Panc1 (cell line): ENCODE measurements around the gene MYH10. TPM values are rescaled to one million over a fixed set of nuclear protein-coding genes. Genes with fewer than 3 reads are reported as not detected.
"Not testable (repeated sequence)": the region's sequence is repeated elsewhere in the genome, so short reads cannot be mapped to it uniquely, and the experiment has no call there.

Source experiments
- ATAC-seq: fragments of 200-7000 bp; cut with Tn5 transposase; 2 replicates; pipeline ENCODE4 v1.9.1; 2020; ENCODE audit warnings: mild to moderate bottlenecking, moderate library complexity
- BruUV-seq: library from RNA; stranded (reverse); fragments of 400-500 nt; replicated peaks from 2 replicates; lab custom pipeline; 2021; lab: Mats Ljungman, UMichigan
- CTCF ChIA-PET: fragments of 300-600 bp; sonication (Branson Sonifier 250); formaldehyde crosslinking; loops from one replicate; lab custom pipeline; 2022; ENCODE audit warnings: antibody characterized with exemption; lab: Charles Lee
- POLR2A ChIA-PET: fragments of 300-600 bp; sonication (Branson Sonifier 250); formaldehyde crosslinking; loops from one replicate; lab custom pipeline; 2022; ENCODE audit warnings: antibody characterized with exemption; lab: Charles Lee
- DNase-seq: peaks from one replicate; pipeline ENCODE4 v3.0.0-alpha.2; 2010; ENCODE audit warnings: low read depth, low spot score
- H3K27ac ChIP-seq: 2 replicates; pipeline ENCODE4 v1.5.1; 2011; ENCODE audit warnings: mild to moderate bottlenecking, low read length, inconsistent platforms
- H3K27me3 ChIP-seq: fragments of 200-500 bp; sonication (Bioruptor generic); 2 replicates; pipeline ENCODE4 v1.6.0; 2014; ENCODE audit warnings: low read length, inconsistent platforms; ENCODE audit not compliant: control insufficient read depth, insufficient read depth
- H3K36me3 ChIP-seq: fragments of 200-500 bp; sonication (Bioruptor generic); 2 replicates; pipeline ENCODE4 v1.5.1; 2014; ENCODE audit warnings: inconsistent platforms, mild to moderate bottlenecking, low read length, moderate library complexity; ENCODE audit not compliant: control insufficient read depth, insufficient read depth
- H3K4me1 ChIP-seq: 2 replicates; pipeline ENCODE4 v1.5.1; 2011; ENCODE audit warnings: inconsistent platforms, mild to moderate bottlenecking, low read length, moderate library complexity; ENCODE audit not compliant: control insufficient read depth, insufficient read depth
- H3K4me3 ChIP-seq, 2 experiments: 2 replicates each; pipeline ENCODE4 v1.5.1; 2011 to 2012; ENCODE audit warnings: low read depth in 2 of 2, low read length in 2 of 2, mild to moderate bottlenecking in 2 of 2, inconsistent platforms in 1 of 2, moderate library complexity in 1 of 2
- H3K9me3 ChIP-seq: fragments of 200-500 bp; sonication (Bioruptor generic); 2 replicates; pipeline ENCODE4 v1.5.1; 2014; ENCODE audit warnings: low read depth, mild to moderate bottlenecking, inconsistent platforms, low read length, moderate library complexity; ENCODE audit not compliant: control insufficient read depth, insufficient read depth
- POLR2AphosphoS5 ChIP-seq: IDR thresholded peaks from 2 replicates; pipeline ENCODE4 v1.6.1; 2012; ENCODE audit warnings: mild to moderate bottlenecking, low read depth, low read length, moderate library complexity
- SIN3A ChIP-seq: IDR thresholded peaks from 2 replicates; pipeline ENCODE4 v1.6.1; 2012; ENCODE audit warnings: low read depth, mild to moderate bottlenecking, low read length, moderate library complexity, borderline replicate concordance; ENCODE audit not compliant: insufficient read depth
- TCF7L2 ChIP-seq: IDR thresholded peaks from 2 replicates; pipeline ENCODE4 v1.6.1; 2011; ENCODE audit warnings: mild to moderate bottlenecking, low read depth, low read length, inconsistent platforms
- in situ Hi-C: cut with HindIII; loops from 2 replicates; pipeline ENCODE4 v1.10.0; 2016; ENCODE audit warnings: low sequenced_read_pairs, low pct_unique_long_range_greater_than_20kb
- intact Hi-C: fragments of 100-400 bp; cut with micrococcal nuclease; formaldehyde crosslinking; loops from one replicate; pipeline ENCODE4 v1.10.0; 2022; ENCODE audit not compliant: unreplicated experiment
- total RNA-seq: library from RNA; stranded (reverse); gene quantifications from one replicate; pipeline ENCODE4 v1.2.1, GENCODE V29; 2021; ENCODE audit not compliant: unreplicated experiment
- TF ChIP-seq, protein P1 (sequence below): fragments of 450-650 bp; IDR thresholded peaks from 2 replicates; pipeline ENCODE4 v1.5.1; 2017; ENCODE audit warnings: mild to moderate bottlenecking
- TF ChIP-seq, protein P2 (sequence below), 2 experiments: IDR thresholded peaks; 2 replicates each; pipeline ENCODE4 v1.6.1; 2011 to 2012; ENCODE audit warnings: low read depth in 2 of 2, control low read depth in 1 of 2, low read length in 1 of 2, mild to moderate bottlenecking in 1 of 2, moderate library complexity in 1 of 2; ENCODE audit not compliant: insufficient read depth in 1 of 2

MYH10 gene
- total RNA-seq, 1 experiment from 2014 or later, result 36.5 TPM

DNA sequence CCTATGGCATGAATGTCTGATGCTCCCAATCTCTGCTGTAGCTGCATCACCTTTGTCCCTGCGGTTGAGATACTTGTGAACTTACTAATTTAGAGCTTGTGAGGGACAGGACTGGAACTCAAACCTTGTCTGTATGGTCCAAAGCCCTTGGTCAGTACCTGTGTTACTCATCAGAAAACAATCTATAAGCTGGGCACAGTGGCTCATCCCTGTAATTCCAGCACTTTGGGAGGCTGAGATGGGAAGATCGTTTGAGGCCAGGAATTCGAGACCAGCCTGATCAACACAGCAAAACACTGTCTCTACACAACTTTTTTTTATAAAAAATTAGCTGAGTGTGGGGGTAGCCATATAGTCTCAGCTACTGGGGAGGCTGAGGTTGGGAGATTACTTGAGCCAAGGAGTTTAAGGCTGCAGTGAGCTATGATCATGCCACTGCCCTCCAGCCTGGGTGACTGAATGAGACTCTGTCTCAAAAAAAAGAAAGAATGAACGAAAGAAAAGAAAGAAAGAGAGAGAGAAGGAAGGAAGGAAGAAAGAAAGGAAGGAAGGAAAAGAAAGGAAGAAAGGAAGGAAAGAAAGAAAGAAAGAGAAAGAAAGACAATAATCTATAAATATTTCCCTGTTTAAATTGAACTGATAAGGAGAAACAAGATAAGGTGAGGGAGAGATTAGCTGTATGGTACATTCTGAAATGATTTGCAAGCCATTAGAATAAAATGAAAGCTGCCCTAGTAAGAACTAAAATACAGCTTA, 31.7 kb upstream of the MYH10 start:
- Histone ChIP-seq H3K4me1 (no peaks in the 10 kb centered on the region), H3K27me3 (no peaks in the 10 kb centered on the region), H3K27ac (no peak overlapping the region), H3K4me3 (no peak overlapping the region), H3K9me3 (no peaks in the 10 kb centered on the region), H3K36me3 (no peaks in the 10 kb centered on the region)
- no peak for ATAC-seq
- POLR2A ChIA-PET, result no interaction called here
- intact Hi-C loops, result no loop called here
- in situ Hi-C loops, result no loop called here
- TF ChIP-seq POLR2AphosphoS5 (no peak), SIN3A (no peak), TCF7L2 (no peak)
- TF ChIP-seq, protein P1, sequence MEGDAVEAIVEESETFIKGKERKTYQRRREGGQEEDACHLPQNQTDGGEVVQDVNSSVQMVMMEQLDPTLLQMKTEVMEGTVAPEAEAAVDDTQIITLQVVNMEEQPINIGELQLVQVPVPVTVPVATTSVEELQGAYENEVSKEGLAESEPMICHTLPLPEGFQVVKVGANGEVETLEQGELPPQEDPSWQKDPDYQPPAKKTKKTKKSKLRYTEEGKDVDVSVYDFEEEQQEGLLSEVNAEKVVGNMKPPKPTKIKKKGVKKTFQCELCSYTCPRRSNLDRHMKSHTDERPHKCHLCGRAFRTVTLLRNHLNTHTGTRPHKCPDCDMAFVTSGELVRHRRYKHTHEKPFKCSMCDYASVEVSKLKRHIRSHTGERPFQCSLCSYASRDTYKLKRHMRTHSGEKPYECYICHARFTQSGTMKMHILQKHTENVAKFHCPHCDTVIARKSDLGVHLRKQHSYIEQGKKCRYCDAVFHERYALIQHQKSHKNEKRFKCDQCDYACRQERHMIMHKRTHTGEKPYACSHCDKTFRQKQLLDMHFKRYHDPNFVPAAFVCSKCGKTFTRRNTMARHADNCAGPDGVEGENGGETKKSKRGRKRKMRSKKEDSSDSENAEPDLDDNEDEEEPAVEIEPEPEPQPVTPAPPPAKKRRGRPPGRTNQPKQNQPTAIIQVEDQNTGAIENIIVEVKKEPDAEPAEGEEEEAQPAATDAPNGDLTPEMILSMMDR, result no peak
- TF ChIP-seq, protein P2, sequence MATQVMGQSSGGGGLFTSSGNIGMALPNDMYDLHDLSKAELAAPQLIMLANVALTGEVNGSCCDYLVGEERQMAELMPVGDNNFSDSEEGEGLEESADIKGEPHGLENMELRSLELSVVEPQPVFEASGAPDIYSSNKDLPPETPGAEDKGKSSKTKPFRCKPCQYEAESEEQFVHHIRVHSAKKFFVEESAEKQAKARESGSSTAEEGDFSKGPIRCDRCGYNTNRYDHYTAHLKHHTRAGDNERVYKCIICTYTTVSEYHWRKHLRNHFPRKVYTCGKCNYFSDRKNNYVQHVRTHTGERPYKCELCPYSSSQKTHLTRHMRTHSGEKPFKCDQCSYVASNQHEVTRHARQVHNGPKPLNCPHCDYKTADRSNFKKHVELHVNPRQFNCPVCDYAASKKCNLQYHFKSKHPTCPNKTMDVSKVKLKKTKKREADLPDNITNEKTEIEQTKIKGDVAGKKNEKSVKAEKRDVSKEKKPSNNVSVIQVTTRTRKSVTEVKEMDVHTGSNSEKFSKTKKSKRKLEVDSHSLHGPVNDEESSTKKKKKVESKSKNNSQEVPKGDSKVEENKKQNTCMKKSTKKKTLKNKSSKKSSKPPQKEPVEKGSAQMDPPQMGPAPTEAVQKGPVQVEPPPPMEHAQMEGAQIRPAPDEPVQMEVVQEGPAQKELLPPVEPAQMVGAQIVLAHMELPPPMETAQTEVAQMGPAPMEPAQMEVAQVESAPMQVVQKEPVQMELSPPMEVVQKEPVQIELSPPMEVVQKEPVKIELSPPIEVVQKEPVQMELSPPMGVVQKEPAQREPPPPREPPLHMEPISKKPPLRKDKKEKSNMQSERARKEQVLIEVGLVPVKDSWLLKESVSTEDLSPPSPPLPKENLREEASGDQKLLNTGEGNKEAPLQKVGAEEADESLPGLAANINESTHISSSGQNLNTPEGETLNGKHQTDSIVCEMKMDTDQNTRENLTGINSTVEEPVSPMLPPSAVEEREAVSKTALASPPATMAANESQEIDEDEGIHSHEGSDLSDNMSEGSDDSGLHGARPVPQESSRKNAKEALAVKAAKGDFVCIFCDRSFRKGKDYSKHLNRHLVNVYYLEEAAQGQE (IDR thresholded peaks at IDR 0.05; ENCODE audit: insufficient read depth in 1 of 2, low read depth in 2 of 2, low read length in 1 of 2), result no peak
- CTCF ChIA-PET, result interaction anchor here (0.7 kb wide), 1 partner anchor 56 kb away, joined by 3 read pairs; no protein-coding TSS in a partner anchor
- DNase-seq, result no peak
- no TSS peak for BruUV-seq

DNA sequence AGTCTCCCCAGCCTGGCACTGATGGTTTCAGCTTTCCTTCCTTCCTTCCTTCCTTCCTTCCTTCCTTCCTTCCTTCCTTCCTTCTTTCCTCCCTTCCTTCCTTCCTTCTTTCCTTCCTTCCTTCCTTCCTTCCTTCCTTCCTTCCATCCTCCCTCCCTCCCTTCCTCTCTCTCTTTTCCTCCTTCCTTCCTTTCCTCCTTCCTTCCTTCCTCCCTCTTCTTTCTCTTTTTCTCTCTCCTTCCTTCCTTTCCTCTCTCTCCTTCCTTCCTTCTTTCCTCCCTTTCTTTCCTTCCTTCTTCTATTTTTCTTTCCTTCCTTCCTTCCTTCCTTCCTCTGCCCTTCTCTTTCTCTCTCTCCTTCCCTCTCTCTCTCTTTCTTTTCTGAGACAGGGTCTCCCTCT, 30.2 kb upstream of the MYH10 start:
- ATAC-seq, H3K27me3 ChIP-seq, H3K36me3 ChIP-seq, POLR2A ChIA-PET, H3K4me1 ChIP-seq, H3K4me3 ChIP-seq, DNase-seq, H3K27ac ChIP-seq, BruUV-seq, CTCF ChIA-PET, in situ Hi-C loops, intact Hi-C loops, H3K9me3 ChIP-seq: not testable (repeated sequence)

DNA sequence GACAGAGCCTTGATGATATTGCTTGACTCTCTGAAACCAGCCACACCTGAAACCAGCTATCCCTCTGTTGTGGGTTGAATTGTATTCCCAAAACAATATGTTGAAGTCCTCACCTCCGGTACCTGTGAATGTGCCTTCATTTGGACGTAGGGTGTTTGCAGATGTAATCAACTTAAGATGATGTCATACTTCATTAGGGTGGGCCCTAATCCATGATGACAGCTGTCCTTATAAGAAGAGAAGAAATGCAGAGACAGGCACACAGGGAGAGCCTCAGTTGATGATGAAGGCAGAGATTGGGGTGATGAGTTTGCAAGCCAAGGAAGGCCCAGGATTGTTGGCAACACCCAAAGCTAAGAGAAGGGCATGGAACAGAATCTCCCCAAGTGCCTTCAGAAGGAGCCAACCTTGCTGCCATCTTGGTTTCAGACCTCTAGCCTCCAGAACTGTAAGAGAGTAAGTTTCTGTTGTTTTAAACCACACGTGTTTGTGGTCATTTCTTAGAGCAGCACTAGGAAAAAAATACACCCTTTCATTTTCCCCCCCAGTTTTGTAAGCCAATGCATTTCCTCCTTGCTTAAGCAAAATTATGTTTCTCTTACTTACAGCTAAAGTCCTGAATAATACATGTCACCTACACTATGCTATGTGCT, 29.4 kb upstream of the MYH10 start:
- intact Hi-C loops (no loop called here), in situ Hi-C loops (no loop called here)
- DNase-seq (no peak), ATAC-seq (no peak)
- BruUV-seq, result no TSS peak
- TF ChIP-seq POLR2AphosphoS5, result no peak
- TF ChIP-seq SIN3A, result no peak
- Histone ChIP-seq H3K9me3 (no peaks in the 10 kb centered on the region), H3K4me3 (no peak overlapping the region), H3K27me3 (no peaks in the 10 kb centered on the region), H3K27ac (no peak overlapping the region), H3K36me3 (no peaks in the 10 kb centered on the region), H3K4me1 (no peaks in the 10 kb centered on the region)
- ChIA-PET POLR2A (no interaction called here), CTCF (no interaction called here)
